Neural progenitor cell (in vitro differentiated cells): ENCODE data around the gene LAMA2. TPM values are rescaled to one million over a fixed set of nuclear protein-coding genes. Genes with fewer than 3 reads are reported as not detected.
A peak's percentile ranks its signal among the peaks of the same experiment; 100 is the strongest.

ENCODE experiments used
- DNase-seq: peaks from one replicate; pipeline ENCODE4 v3.0.0-alpha.2; 2016; ENCODE audit warnings: low spot score
- H2AFZ ChIP-seq: fragments of 200-600 bp; sonication (generic); replicated peaks from 2 replicates; pipeline ENCODE4 v1.6.1; 2016; ENCODE audit warnings: antibody characterized with exemption
- H3F3A ChIP-seq: fragments of 200-600 bp; sonication (generic); 2 replicates; pipeline ENCODE4 v1.6.1; 2016; ENCODE audit warnings: antibody characterized with exemption, low read depth
- H3K27ac ChIP-seq: fragments of 200-600 bp; sonication (generic); 2 replicates; pipeline ENCODE4 v1.5.1; 2016; ENCODE audit warnings: mild to moderate bottlenecking
- H3K27me3 ChIP-seq: fragments of 200-600 bp; sonication (generic); 2 replicates; pipeline ENCODE4 v1.6.1; 2016; ENCODE audit warnings: mild to moderate bottlenecking, moderate library complexity
- H3K36me3 ChIP-seq: fragments of 200-600 bp; sonication (generic); 2 replicates; pipeline ENCODE4 v1.5.1; 2016
- H3K4me1 ChIP-seq: fragments of 200-600 bp; sonication (generic); 2 replicates; pipeline ENCODE4 v1.6.1; 2016; ENCODE audit warnings: mixed run types
- H3K4me2 ChIP-seq: fragments of 200-600 bp; sonication (generic); 2 replicates; pipeline ENCODE4 v1.6.1; 2016
- H3K4me3 ChIP-seq: fragments of 200-600 bp; sonication (generic); 2 replicates; pipeline ENCODE4 v1.5.1; 2016
- H3K79me2 ChIP-seq: fragments of 200-600 bp; sonication (generic); 2 replicates; pipeline ENCODE4 v1.6.1; 2016; ENCODE audit warnings: low read depth
- H3K9ac ChIP-seq: fragments of 200-600 bp; sonication (generic); 2 replicates; pipeline ENCODE4 v1.6.1; 2016
- H3K9me3 ChIP-seq: fragments of 200-600 bp; sonication (generic); 2 replicates; pipeline ENCODE4 v1.5.1; 2016; ENCODE audit warnings: low read depth
- H4K20me1 ChIP-seq: fragments of 200-600 bp; sonication (generic); 2 replicates; pipeline ENCODE4 v1.6.1; 2016; ENCODE audit warnings: low read depth
- H3K27ac Mint-ChIP-seq: 3 replicates; pipeline ENCODE4 v1.8.0; 2021; ENCODE audit warnings: mixed read lengths
- H3K27me3 Mint-ChIP-seq: 2 replicates; pipeline ENCODE4 v1.8.0; 2022; ENCODE audit warnings: low read depth, mild to moderate bottlenecking, inconsistent platforms, moderate library complexity, mixed read lengths; ENCODE audit not compliant: insufficient read depth
- H3K36me3 Mint-ChIP-seq: 3 replicates; pipeline ENCODE4 v1.8.0; 2021; ENCODE audit warnings: mixed read lengths
- H3K4me1 Mint-ChIP-seq: 3 replicates; pipeline ENCODE4 v1.8.0; 2021; ENCODE audit warnings: mixed read lengths
- H3K4me3 Mint-ChIP-seq: 3 replicates; pipeline ENCODE4 v1.8.0; 2021; ENCODE audit warnings: mild to moderate bottlenecking, moderate library complexity, mixed read lengths
- H3K9me3 Mint-ChIP-seq: 3 replicates; pipeline ENCODE4 v1.8.0; 2020; ENCODE audit warnings: mixed read lengths
- CTCF ChIP-seq: fragments of 200-600 bp; sonication (generic); IDR thresholded peaks from 2 replicates; pipeline ENCODE4 v1.5.1; 2017; ENCODE audit warnings: antibody characterized with exemption, mild to moderate bottlenecking
- EZH2 ChIP-seq: fragments of 200-600 bp; sonication (generic); IDR thresholded peaks from 2 replicates; pipeline ENCODE4 v1.6.1; 2017; ENCODE audit warnings: antibody characterized with exemption, mild to moderate bottlenecking, moderate library complexity
- EZH2phosphoT487 ChIP-seq: fragments of 200-600 bp; sonication (generic); IDR thresholded peaks from 2 replicates; pipeline ENCODE4 v1.6.1; 2017; ENCODE audit warnings: antibody characterized with exemption
- total RNA-seq: library from RNA; depleted of rRNA; stranded (reverse); fragments of >200 nt; gene quantifications from 2 replicates; pipeline ENCODE4 v1.2.3, GENCODE V29; 2015; ENCODE audit warnings: low replicate concordance

LAMA2 gene
- total RNA-seq, 1 donor from 2014 or later = 1.5 TPM

GRCh38 chr6:129491436-129491835, 608.5 kb downstream of the LAMA2 start:
- DNase-seq = no peak
- H3K9ac ChIP-seq = no peak overlapping the region
- no peaks in the 10 kb centered on the region for H3K27me3 ChIP-seq
- H3K36me3 ChIP-seq = no peaks in the 10 kb centered on the region
- H3K4me3 ChIP-seq = no peak overlapping the region
- Mint-ChIP-seq H3K4me3 (no peak overlapping the region), H3K27me3 (peaks cover 6% of the 10 kb centered on the region), H3K4me1 (peaks cover 25% of the 10 kb centered on the region), H3K27ac (no peak overlapping the region), H3K9me3 (no peaks in the 10 kb centered on the region), H3K36me3 (no peaks in the 10 kb centered on the region)
- no peak for TF ChIP-seq EZH2phosphoT487
- no peak for TF ChIP-seq EZH2
- TF ChIP-seq CTCF = no peak
- no peaks in the 10 kb centered on the region for H3K79me2 ChIP-seq
- H2AFZ ChIP-seq = peak overlapping the region; percentile 70
- H4K20me1 ChIP-seq = no peaks in the 10 kb centered on the region
- peaks cover 15% of the 10 kb centered on the region for H3K4me1 ChIP-seq
- no peaks in the 10 kb centered on the region for H3K9me3 ChIP-seq
- H3K4me2 ChIP-seq = no peak overlapping the region
- no peak overlapping the region for H3K27ac ChIP-seq
- peaks cover 9% of the 10 kb centered on the region for H3F3A ChIP-seq

- Histone ChIP-seq H4K20me1 (no peaks in the 10 kb centered on the region), H3K4me3 (no peak overlapping the region), H3K36me3 (no peaks in the 10 kb centered on the region), H3K4me1 (peaks cover 8% of the 10 kb centered on the region), H3K9me3 (no peaks in the 10 kb centered on the region), H3K4me2 (no peak overlapping the region), H3K79me2 (no peaks in the 10 kb centered on the region), H3K9ac (no peak overlapping the region), H3F3A (peaks cover 2% of the 10 kb centered on the region), H2AFZ (no peak overlapping the region), H3K27ac (no peak overlapping the region), H3K27me3 (no peaks in the 10 kb centered on the region)
- no peak for DNase-seq
- Mint-ChIP-seq H3K4me1 (peaks cover 17% of the 10 kb centered on the region), H3K27ac (no peak overlapping the region), H3K36me3 (no peaks in the 10 kb centered on the region), H3K4me3 (no peak overlapping the region), H3K9me3 (no peaks in the 10 kb centered on the region), H3K27me3 (peaks cover 6% of the 10 kb centered on the region)
- no peak for TF ChIP-seq CTCF
- no peak for TF ChIP-seq EZH2phosphoT487
- no peak for TF ChIP-seq EZH2
These were observed 609.3 kb downstream of the LAMA2 start for GRCh38 chr6:129492260-129492659.

GRCh38 chr6:129493354-129493902, 610.5 kb downstream of the LAMA2 start:
- H3K9me3 ChIP-seq = no peaks in the 10 kb centered on the region
- Mint-ChIP-seq H3K4me1 (peaks cover 16% of the 10 kb centered on the region), H3K4me3 (no peak overlapping the region), H3K27me3 (peaks cover 6% of the 10 kb centered on the region), H3K36me3 (no peaks in the 10 kb centered on the region), H3K27ac (no peak overlapping the region), H3K9me3 (no peaks in the 10 kb centered on the region)
- no peaks in the 10 kb centered on the region for H4K20me1 ChIP-seq
- H3K4me2 ChIP-seq = no peak overlapping the region
- TF ChIP-seq EZH2 (no peak), EZH2phosphoT487 (no peak), CTCF (no peak)
- H3K9ac ChIP-seq = no peak overlapping the region
- H3K27me3 ChIP-seq = no peaks in the 10 kb centered on the region
- H3K27ac ChIP-seq = no peak overlapping the region
- H3F3A ChIP-seq = no peaks in the 10 kb centered on the region
- H3K4me1 ChIP-seq = peaks cover 6% of the 10 kb centered on the region
- DNase-seq = no peak
- no peak overlapping the region for H2AFZ ChIP-seq
- H3K36me3 ChIP-seq = no peaks in the 10 kb centered on the region
- H3K79me2 ChIP-seq = no peaks in the 10 kb centered on the region
- H3K4me3 ChIP-seq = no peak overlapping the region
